GM08714 (cell line): ENCODE results near the gene FAM168A.

ENCODE experiments used
- H3K4me3 ChIP-seq: fragments of 200-500 bp; sonication (Bioruptor generic); 2 replicates; pipeline ENCODE4 v1.5.1; 2014; ENCODE audit warnings: mild to moderate bottlenecking, low read length, inconsistent platforms
- ZNF274 ChIP-seq: IDR thresholded peaks from 2 replicates; pipeline ENCODE4 v1.6.1; 2012; ENCODE audit warnings: mild to moderate bottlenecking, low read depth, low read length

The FAM168A gene

DNA sequence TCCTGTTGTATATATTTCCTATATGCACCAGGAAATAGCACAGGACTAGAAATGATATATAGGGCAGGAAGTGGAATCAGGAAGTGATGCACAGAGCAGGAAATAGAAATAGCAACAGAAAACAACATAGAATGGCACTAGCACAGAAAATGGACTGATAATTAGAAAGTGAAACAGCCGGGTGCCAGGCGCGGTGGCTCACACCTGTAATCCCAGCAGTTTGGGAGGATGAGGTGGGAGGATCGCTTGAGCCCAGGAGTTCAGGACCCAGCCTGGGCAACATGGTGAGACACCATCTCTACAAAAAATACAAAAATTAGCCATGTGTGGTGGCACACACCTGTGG, 231.7 kb downstream of the FAM168A start:
- H3K4me3 ChIP-seq: no peak overlapping the region
- TF ChIP-seq ZNF274: no peak

DNA sequence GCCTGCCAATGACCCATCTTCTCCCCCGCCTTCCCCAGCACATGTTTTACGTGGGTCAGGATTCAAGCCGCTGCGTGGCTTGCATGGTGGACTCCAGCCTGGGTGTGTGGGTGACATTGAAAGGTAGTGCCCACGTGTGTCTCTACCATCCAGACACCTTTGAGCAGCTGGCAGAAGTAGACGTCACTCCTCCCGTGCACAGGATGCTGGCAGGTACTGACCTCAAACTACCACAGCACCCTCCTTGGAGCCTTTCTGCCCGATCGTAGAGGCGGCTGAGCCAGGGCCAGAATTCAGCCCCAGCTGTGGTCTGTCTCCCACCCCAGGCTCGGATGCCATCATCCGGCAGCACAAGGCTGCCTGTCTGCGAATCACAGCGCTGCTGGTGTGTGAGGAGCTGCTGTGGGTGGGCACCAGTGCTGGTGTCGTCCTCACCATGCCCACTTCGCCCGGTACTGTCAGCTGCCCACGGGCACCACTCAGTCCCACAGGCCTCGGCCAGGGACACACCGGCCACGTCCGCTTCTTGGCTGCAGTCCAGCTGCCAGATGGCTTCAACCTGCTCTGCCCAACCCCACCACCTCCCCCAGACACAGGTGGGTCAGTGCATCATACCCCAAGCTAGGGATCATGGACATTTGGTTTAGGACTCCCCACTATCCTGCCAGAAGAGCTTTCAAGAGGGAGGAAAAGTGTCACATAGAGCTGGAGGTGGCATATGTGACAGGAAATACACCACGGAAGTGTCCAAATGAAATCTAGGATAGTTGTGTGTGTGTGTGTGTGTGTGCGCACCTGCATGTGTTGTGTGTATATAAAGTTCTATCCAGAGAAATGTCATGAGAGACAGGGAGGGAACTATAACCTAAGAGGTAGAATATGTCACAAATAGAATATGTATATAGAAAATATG, 232.3 kb downstream of the FAM168A start:
- no peak for TF ChIP-seq ZNF274
- no peak overlapping the region for H3K4me3 ChIP-seq

DNA sequence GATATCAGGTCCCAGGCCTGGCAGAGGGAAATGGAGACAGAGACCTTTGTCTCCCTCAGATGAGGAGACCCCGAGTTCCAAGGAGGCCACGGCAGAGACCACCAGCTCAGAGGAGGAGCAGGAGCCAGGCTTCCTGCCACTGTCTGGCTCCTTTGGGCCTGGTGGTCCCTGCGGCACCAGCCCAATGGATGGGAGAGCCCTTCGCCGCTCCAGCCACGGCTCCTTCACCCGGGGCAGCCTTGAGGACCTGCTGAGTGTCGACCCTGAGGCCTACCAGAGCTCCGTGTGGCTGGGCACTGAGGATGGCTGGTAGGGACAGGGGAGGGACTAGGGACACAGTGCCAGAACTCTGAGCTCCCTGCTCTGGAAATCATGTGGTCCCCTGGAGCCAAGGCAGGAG, 234.8 kb downstream of the FAM168A start:
- no peak for TF ChIP-seq ZNF274
- H3K4me3 ChIP-seq: no peak overlapping the region

DNA sequence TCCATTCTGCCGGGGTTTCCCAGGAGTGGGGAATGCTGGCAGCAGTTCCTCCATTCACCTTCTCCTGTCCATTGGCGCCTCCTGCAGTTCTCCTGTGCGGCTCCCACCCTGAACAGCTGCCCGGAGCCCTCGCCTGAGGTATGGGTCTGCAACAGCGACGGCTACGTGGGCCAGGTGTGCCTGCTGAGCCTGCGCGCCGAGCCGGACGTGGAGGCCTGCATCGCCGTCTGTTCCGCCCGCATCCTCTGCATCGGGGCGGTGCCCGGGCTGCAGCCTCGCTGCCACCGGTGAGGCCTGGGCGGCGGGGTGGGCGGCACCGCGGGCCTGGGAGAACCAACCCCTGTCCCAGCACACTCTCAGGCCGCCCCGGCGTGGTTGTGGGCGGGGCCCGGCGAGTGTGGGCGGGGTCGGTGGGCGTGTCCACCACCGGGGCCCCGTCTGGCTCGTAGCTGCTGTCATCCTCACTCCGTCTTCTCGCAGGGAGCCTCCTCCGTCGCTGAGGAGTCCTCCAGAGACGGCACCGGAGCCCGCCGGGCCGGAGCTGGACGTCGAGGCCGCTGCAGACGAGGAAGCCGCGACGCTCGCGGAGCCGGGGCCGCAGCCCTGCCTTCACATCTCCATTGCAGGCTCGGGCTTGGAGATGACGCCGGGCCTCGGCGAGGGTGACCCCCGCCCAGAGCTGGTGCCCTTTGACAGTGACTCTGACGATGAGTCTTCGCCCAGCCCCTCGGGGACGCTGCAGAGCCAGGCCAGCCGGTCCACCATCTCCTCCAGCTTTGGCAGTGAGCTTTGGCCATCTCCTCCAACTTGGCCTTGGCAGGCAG, 235.7 kb downstream of the FAM168A start:
- TF ChIP-seq ZNF274: no peak
- no peak overlapping the region for H3K4me3 ChIP-seq

DNA sequence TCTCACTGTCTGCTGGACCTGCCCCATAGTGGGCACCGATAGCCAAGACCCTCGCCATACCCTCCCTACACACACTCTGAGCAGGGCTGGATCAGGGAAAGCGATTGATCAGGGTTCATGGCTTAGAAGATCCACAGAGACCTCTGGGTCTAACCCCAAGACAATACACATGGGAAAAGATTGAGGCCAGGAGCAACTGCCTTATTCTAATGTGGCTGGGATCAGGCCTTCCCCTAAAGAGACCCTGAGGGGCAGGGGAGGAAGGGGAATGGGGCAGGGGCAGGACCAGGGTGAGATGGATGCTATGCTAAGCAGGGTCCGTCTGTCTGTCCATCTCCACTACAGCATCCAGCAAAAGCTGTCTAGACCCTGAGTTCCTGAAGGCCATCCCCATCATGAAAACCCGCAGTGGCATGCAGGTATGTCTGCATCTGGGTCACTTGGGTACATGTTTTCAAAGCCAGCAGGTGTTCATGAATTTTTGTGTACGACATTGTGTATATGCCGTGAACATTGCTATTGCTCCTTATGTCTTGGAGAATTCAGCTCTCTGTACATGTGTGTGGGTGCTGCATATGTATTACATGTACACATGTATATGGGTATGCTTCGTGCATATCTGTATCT, 237.1 kb downstream of the FAM168A start:
- H3K4me3 ChIP-seq: no peak overlapping the region
- no peak for TF ChIP-seq ZNF274

DNA sequence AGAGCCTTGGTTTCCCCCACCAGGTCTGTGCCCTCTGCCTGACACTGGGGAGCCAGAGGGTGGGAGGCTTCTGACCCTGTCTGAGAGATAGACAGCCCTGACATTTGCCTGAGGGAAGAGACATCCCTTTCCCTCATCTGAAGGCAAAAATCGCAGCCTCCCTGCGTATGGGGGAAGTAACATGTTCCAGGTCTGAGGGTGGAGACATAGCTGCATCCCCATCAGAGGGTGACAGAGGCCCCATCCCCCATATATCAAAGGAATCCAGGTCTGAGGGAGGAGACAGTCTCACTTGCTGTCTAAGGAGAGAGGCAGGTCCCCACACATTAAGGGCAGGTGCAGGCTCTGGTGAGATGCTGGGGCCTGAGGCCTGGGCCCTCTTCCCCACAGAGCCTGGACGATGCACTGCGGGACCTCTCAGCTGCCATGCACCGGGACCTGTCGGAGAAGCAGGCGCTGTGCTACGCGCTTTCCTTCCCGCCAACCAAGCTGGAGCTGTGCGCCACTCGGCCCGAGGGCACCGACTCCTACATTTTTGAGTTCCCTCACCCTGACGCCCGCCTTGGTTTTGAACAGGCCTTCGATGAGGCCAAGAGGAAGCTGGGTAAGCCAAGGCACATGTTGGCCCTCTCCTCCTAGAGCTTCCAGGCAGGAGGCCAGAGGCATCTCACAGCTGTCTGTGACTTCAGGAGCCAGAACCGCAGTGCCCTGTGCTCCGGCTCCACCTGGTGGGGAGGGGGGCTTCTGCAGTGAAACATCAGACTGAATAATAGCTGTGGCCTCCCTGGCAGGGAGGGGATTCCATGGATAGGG, 237.8 kb downstream of the FAM168A start:
- H3K4me3 ChIP-seq: no peak overlapping the region
- TF ChIP-seq ZNF274: no peak

DNA sequence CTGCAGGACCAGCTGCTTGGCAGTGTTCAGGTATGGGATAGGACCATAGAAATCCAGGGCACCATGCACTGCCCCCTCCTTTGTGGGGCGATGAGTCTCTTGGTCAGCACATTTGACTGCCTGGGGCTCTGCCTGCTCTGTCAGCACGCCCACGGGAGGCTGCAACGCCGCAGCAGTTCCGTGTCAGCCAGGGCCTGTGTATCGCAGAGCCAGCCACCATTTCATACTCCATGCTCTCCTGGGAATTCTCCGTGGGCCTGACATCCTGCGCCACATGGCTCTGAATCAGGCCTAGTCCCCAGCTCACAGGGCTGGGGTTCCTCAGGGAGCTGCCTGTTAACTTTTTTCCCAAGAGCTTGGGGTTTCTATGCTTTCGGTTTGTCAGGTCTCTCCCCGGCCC, 238.6 kb downstream of the FAM168A start:
- no peak overlapping the region for H3K4me3 ChIP-seq

DNA sequence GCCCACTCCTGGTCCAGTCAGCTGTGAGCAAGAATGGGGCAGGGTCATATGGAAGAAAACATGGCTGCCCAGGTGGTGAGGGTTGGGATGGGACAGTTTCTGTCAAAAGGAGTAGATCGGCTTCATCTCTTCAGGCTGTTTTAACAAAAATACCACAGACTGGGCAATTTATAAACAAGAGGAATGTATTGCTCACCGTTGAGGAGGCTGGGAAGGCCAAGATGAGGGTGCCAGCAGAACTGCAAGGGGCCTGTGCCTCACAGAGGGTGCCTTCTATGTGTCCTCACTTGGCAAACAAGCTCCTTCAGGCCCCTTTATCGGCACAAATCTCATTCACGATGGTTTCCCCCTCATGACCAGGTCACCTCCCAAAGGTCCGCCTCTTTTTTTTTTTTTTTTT, 239.8 kb downstream of the FAM168A start:
- no peak overlapping the region for H3K4me3 ChIP-seq
- no peak for TF ChIP-seq ZNF274

More for the DNA sequence above, 238.6 kb downstream of the FAM168A start:
- TF ChIP-seq ZNF274: no peak

DNA sequence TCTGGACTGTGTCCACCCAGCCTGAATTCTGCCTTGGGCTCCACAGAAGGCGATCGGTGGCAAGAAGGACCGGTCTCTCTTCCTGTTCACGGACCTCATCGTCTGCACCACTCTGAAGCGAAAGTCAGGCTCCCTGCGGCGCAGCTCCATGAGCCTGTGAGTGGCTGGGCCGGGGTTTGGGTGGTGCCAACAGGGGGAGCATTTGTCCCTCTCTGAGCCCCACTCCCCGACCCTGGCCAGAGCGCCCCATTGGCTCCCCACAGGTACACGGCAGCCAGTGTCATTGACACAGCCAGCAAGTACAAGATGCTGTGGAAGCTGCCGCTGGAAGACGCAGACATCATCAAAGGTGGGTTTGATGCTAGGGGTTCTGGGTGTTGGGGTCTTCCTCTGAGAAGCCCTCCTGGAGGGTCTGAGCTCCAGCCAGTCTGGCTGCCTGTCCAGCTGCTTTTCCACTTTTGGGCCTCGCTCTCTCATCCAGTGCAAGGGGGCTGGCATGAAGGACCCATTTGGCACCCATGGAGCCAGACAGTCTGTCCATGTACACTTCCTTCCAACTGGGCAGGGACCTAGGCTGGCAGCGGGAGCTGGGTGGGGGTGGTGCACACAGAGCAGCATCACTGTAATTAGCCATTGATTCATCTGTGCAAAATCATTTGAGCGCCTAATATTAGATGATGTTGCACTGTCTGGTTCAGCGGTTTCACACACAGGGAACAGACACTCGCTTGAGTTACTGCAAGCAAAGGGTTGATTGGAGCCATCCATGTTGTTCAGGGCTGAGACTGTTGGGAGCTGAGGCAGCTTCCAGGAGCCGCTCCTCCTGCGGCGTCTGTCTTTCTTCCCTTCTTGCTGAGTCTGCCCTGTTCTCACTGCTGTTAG, 240.7 kb downstream of the FAM168A start:
- no peak overlapping the region for H3K4me3 ChIP-seq
- no peak for TF ChIP-seq ZNF274

DNA sequence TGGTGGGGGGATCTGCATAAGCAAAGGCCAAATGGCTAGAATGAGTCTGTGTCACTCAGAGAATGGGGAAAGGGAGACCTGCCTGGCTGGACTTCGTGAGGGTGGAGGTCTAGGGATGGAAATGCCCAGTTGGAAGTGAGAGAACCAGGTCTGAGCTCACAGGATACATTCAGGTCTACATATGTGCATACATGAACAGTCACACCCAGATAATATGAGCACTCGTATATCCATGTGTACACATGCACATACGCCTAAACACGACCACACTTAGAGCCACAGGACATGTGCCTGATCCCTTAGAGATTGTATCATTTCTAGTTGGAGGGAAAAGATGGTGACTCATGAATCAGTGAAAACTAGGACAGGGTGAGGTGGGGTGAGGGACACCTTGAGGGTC, 242.8 kb downstream of the FAM168A start:
- no peak for TF ChIP-seq ZNF274
- no peak overlapping the region for H3K4me3 ChIP-seq

DNA sequence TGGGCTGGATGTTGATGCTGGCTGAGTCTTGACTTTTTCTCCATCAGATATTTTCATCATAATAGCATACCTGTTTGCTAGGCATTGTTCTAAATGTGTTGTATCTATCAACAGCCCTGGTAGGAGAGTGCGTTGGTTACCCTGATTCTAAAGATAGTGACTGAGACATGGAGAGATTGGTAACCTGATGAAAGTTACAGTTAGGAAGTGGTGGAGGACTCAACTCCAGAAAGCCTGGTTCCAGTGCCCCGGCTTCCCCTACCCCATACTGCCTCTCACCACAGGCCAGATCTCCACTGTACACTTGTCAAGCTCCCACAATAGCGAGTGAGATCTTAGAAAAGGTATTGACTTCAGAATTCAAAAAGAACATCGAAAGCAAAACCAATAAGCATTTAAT, 244.5 kb downstream of the FAM168A start:
- no peak overlapping the region for H3K4me3 ChIP-seq
- TF ChIP-seq ZNF274: no peak

DNA sequence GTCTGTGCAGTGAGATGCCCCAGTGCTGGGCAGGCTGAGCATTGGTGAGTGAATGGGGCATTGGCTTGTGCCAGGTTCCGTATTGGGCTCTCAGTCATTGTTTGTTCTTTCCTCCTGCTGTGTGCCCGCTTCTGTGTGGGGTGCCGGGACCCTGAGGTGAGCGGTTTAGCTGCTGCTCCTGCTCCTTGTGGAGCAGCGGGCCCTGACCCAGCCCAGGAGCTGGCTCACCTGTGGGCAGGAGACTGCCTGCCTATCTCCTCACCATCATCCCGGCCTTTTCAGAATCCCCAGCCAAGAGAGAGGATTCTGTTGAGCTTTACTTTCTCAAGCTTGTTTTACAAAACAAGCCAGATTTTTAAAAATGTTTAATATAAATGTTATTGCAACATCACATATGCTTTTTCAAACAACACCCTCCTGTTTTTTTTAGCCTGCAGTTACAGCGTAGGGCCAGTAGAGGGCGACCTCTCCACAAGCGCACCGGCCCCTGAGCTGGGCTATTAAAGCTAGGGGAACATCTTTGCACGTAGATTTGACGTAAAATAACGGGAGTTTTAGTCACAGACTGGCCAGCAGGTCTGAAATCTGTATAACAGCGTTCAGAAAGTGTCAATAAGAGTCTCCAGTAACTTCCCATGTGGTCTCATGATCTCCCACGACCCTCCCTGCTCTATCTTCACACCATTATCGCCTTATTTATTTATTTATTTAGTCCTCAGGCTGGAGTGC, 246.8 kb downstream of the FAM168A start:
- no peak for TF ChIP-seq ZNF274
- no peak overlapping the region for H3K4me3 ChIP-seq
